HCT116 (cell line): Measurements from ENCODE around the gene PAX2. TPM values are rescaled to one million over a fixed set of nuclear protein-coding genes. Genes with fewer than 3 reads are reported as not detected.

Experiments used
- ATAC-seq: fragments of 200-7000 bp; cut with Tn5 transposase; 2 replicates; pipeline ENCODE4 v1.9.1; 2020; ENCODE audit warnings: mild to moderate bottlenecking, moderate library complexity
- BruUV-seq: library from RNA; stranded (reverse); fragments of 400-500 nt; replicated peaks from 2 replicates; lab custom pipeline; 2021; lab: Mats Ljungman, UMichigan
- CTCF ChIA-PET: fragments of 300-600 bp; sonication (Branson Sonifier 250); formaldehyde crosslinking; loops from one replicate; lab custom pipeline; 2021; ENCODE audit warnings: antibody characterized with exemption; lab: Charles Lee
- POLR2A ChIA-PET: fragments of 300-600, 350-600 bp; sonication (Branson Sonifier 250); formaldehyde crosslinking; loops from one replicate; lab custom pipeline; 2021; ENCODE audit warnings: antibody characterized with exemption; lab: Charles Lee
- RAD21 ChIA-PET, 2 experiments: fragments of 300-600 bp; sonication (Branson Sonifier 250); formaldehyde crosslinking; loops; one replicate each; lab custom pipeline; 2023; ENCODE audit warnings: low total read pairs in 2 of 2; ENCODE audit not compliant: uncharacterized antibody in 2 of 2, unreplicated experiment in 2 of 2, low non-redundant PET in 1 of 2; lab: Charles Lee
- DNase-seq: peaks from one replicate; pipeline ENCODE4 v3.0.0-alpha.2; 2010; ENCODE audit warnings: low read depth, low spot score
- H2AFZ ChIP-seq: fragments of 200-600 bp; shearing (Covaris generic), sonication (generic); 2 replicates; pipeline ENCODE4 v1.6.1; 2017; ENCODE audit warnings: low read depth, mixed run types, mixed read lengths, antibody characterized with exemption, low read length; ENCODE audit not compliant: poor library complexity, severe bottlenecking
- H3K27ac ChIP-seq: 2 replicates; pipeline ENCODE4 v1.5.1; 2012; ENCODE audit warnings: low read depth, low read length
- H3K27me3 ChIP-seq: fragments of 200-600 bp; sonication (generic); 2 replicates; pipeline ENCODE4 v1.6.1; 2016; ENCODE audit warnings: mixed run types, low read length, mixed read lengths; ENCODE audit not compliant: insufficient read depth
- H3K36me3 ChIP-seq, 2 experiments: fragments of 200-500 bp in 1 of 2; fragments of 200-600 bp in 1 of 2; sonication (Bioruptor generic) in 1 of 2; sonication (generic) in 1 of 2; 2 replicates each; pipeline versions ENCODE4 v1.5.1 to v1.6.1; 2014 to 2016; ENCODE audit warnings: low read length in 2 of 2, inconsistent platforms in 1 of 2, mixed read lengths in 1 of 2, mixed run types in 1 of 2; ENCODE audit not compliant: insufficient read depth in 2 of 2, control insufficient read depth in 1 of 2
- H3K4me1 ChIP-seq, 2 experiments: fragments of 200-600 bp in 1 of 2; sonication (generic) in 1 of 2; 2 replicates each; pipeline versions ENCODE4 v1.5.1 to v1.6.1; 2012 to 2017; ENCODE audit warnings: low read length in 2 of 2, inconsistent platforms in 1 of 2, mild to moderate bottlenecking in 1 of 2, mixed read lengths in 1 of 2, mixed run types in 1 of 2, moderate library complexity in 1 of 2; ENCODE audit not compliant: insufficient read depth in 2 of 2, control insufficient read depth in 1 of 2
- H3K4me2 ChIP-seq: fragments of 200-600 bp; sonication (generic); 2 replicates; pipeline ENCODE4 v1.6.1; 2017; ENCODE audit warnings: mixed run types, low read length, mixed read lengths
- H3K4me3 ChIP-seq, 2 experiments: fragments of 200-600 bp in 1 of 2; sonication (generic) in 1 of 2; replicated peaks in 1 of 2; 2 replicates each; pipeline ENCODE4 v1.5.1; 2011 to 2016; ENCODE audit warnings: low read length in 2 of 2, control low read depth in 1 of 2, low read depth in 1 of 2, mild to moderate bottlenecking in 1 of 2, mixed read lengths in 1 of 2, mixed run types in 1 of 2
- H3K79me2 ChIP-seq: fragments of 200-600 bp; sonication (generic); 2 replicates; pipeline ENCODE4 v1.6.1; 2017; ENCODE audit warnings: mild to moderate bottlenecking, mixed run types, low read length, moderate library complexity, mixed read lengths; ENCODE audit not compliant: insufficient read depth
- H3K9ac ChIP-seq: fragments of 200-600 bp; sonication (generic); 2 replicates; pipeline ENCODE4 v1.6.1; 2016; ENCODE audit warnings: low read length, mixed read lengths
- H3K9me2 ChIP-seq: fragments of 200-600 bp; sonication (generic), shearing (Covaris generic); 2 replicates; pipeline ENCODE4 v1.6.1; 2017; ENCODE audit warnings: mixed run types, mild to moderate bottlenecking, moderate library complexity; ENCODE audit not compliant: insufficient read depth
- H3K9me3 ChIP-seq, 2 experiments: fragments of 200-500 bp in 1 of 2; fragments of 200-600 bp in 1 of 2; sonication (Bioruptor generic) in 1 of 2; sonication (generic) in 1 of 2; 2 replicates each; pipeline ENCODE4 v1.6.1; 2014 to 2017; ENCODE audit warnings: low read length in 2 of 2, mixed read lengths in 2 of 2, inconsistent platforms in 1 of 2, low read depth in 1 of 2, mild to moderate bottlenecking in 1 of 2, mixed run types in 1 of 2, moderate library complexity in 1 of 2; ENCODE audit not compliant: control insufficient read depth in 1 of 2, insufficient read depth in 1 of 2
- H4K20me1 ChIP-seq: fragments of 200-600 bp; sonication (generic), shearing (Covaris generic); 2 replicates; pipeline ENCODE4 v1.6.1; 2017; ENCODE audit warnings: mixed run types, mild to moderate bottlenecking, moderate library complexity; ENCODE audit not compliant: insufficient read depth
- ATF3 ChIP-seq: IDR thresholded peaks from 2 replicates; pipeline ENCODE4 v1.6.1; 2012
- CBX3 ChIP-seq: IDR thresholded peaks from 2 replicates; pipeline ENCODE4 v1.6.1; 2012; ENCODE audit warnings: low read depth
- CEBPB ChIP-seq: IDR thresholded peaks from 2 replicates; pipeline ENCODE4 v1.6.1; 2012; ENCODE audit warnings: low read depth
- ELF1 ChIP-seq: IDR thresholded peaks from 2 replicates; pipeline ENCODE4 v1.6.1; 2012; ENCODE audit warnings: low read depth, borderline replicate concordance
- EZH2 ChIP-seq: fragments of 200-600 bp; sonication (generic); IDR thresholded peaks from 2 replicates; pipeline ENCODE4 v1.6.1; 2017; ENCODE audit warnings: antibody characterized with exemption, mixed run types
- EZH2phosphoT487 ChIP-seq: fragments of 200-600 bp; IDR thresholded peaks from 2 replicates; pipeline ENCODE4 v1.6.1; 2018; ENCODE audit warnings: antibody characterized with exemption, borderline replicate concordance
- FOSL1 ChIP-seq: IDR thresholded peaks from 2 replicates; pipeline ENCODE4 v1.6.1; 2012; ENCODE audit warnings: low read depth
- JUND ChIP-seq: IDR thresholded peaks from 2 replicates; pipeline ENCODE4 v1.6.1; 2012
- MAX ChIP-seq: IDR thresholded peaks from 2 replicates; pipeline ENCODE4 v1.6.1; 2012
- POLR2AphosphoS5 ChIP-seq: IDR thresholded peaks from 2 replicates; pipeline ENCODE4 v1.6.1; 2011; ENCODE audit warnings: mild to moderate bottlenecking, low read depth, low read length, moderate library complexity
- RAD21 ChIP-seq: IDR thresholded peaks from 2 replicates; pipeline ENCODE4 v1.6.1; 2012; ENCODE audit warnings: low read depth, mild to moderate bottlenecking
- REST ChIP-seq: IDR thresholded peaks from 2 replicates; pipeline ENCODE4 v1.6.1; 2012; ENCODE audit warnings: low read depth
- SIN3A ChIP-seq: IDR thresholded peaks from 2 replicates; pipeline ENCODE4 v1.6.1; 2012; ENCODE audit warnings: low read depth
- SP1 ChIP-seq: IDR thresholded peaks from 2 replicates; pipeline ENCODE4 v1.6.1; 2012; ENCODE audit warnings: low read depth
- SRF ChIP-seq: IDR thresholded peaks from 2 replicates; pipeline ENCODE4 v1.6.1; 2012; ENCODE audit warnings: low read depth
- ZBTB33 ChIP-seq: IDR thresholded peaks from 2 replicates; pipeline ENCODE4 v1.6.1; 2011; ENCODE audit warnings: mild to moderate bottlenecking, low read length, moderate library complexity; ENCODE audit not compliant: insufficient replicate concordance; ENCODE audit errors: extremely low read depth
- ZFX ChIP-seq: fragments of 450-650 bp; IDR thresholded peaks from 2 replicates; pipeline ENCODE4 v1.6.1; 2017
- ZNF274 ChIP-seq: fragments of 200-500 bp; sonication (Bioruptor generic); IDR thresholded peaks from 2 replicates; pipeline ENCODE4 v1.6.1; 2014; ENCODE audit warnings: mild to moderate bottlenecking, low read depth, low read length, inconsistent platforms
- intact Hi-C: fragments of 100-400 bp; cut with micrococcal nuclease; formaldehyde crosslinking; loops from 2 replicates; pipeline ENCODE4 v1.10.0; 2022
- total RNA-seq: library from RNA; stranded (reverse); gene quantifications from one replicate; pipeline ENCODE4 v1.2.1, GENCODE V29; 2021; ENCODE audit not compliant: unreplicated experiment

PAX2 gene
- total RNA-seq, 1 experiment from 2014 or later, result 5.0 TPM

GRCh38 chr10:100710151-100710871 lies 35.1 kb upstream of the PAX2 start:
- no peak overlapping the region for H3K9ac ChIP-seq
- H3K27ac ChIP-seq, result no peak overlapping the region; the same call in 1 of the 2 replicates
- no peaks in the 10 kb centered on the region for H3K36me3 ChIP-seq
- H3K4me3 ChIP-seq, result peak overlapping the region in 1 of 2 experiments; percentile 19; a peak in 1 of 4 replicates
- RAD21 ChIA-PET, result no interaction called here
- H3K4me2 ChIP-seq, result peak overlapping the region; percentile 50
- H3K27me3 ChIP-seq, result no peaks in the 10 kb centered on the region
- CTCF ChIA-PET, result no interaction called here
- no peak for TF ChIP-seq SRF
- TF ChIP-seq CBX3, result no peak
- TF ChIP-seq ZNF274, result no peak
- TF ChIP-seq EZH2, result no peak
- TF ChIP-seq ELF1, result no peak
- no peak for TF ChIP-seq MAX
- TF ChIP-seq RAD21, result no peak
- TF ChIP-seq POLR2AphosphoS5, result no peak
- TF ChIP-seq CEBPB, result no peak
- TF ChIP-seq ATF3, result no peak
- no peak for TF ChIP-seq ZBTB33
- TF ChIP-seq FOSL1, result no peak
- no peak for TF ChIP-seq REST
- no peak for TF ChIP-seq SP1
- TF ChIP-seq SIN3A, result no peak
- no peak for TF ChIP-seq JUND
- no peak for TF ChIP-seq EZH2phosphoT487
- TF ChIP-seq ZFX, result no peak
- ATAC-seq (peak; percentile 58), DNase-seq (no peak)
- H3K9me2 ChIP-seq, result no peaks in the 10 kb centered on the region
- POLR2A ChIA-PET, result no interaction called here
- peaks cover 0 to 5% of the 10 kb centered on the region in 2 experiments; a peak in 1 of 4 replicates for H3K4me1 ChIP-seq
- H4K20me1 ChIP-seq, result no peaks in the 10 kb centered on the region
- intact Hi-C loops, result no loop called here
- BruUV-seq, result no TSS peak
- H3K9me3 ChIP-seq, result no peaks in the 10 kb centered on the region
- H3K79me2 ChIP-seq, result no peaks in the 10 kb centered on the region
- H2AFZ ChIP-seq, result no peak overlapping the region
